Right cardiac atrium (tissue), 5 donors: Measurements from ENCODE around the gene BAG3. TPM values are rescaled to one million over a fixed set of nuclear protein-coding genes. Genes with fewer than 3 reads are reported as not detected.

Experiments used
- polyA plus RNA-seq: library from polyadenylated mRNA; stranded (reverse); fragments of 200-250 nt; gene quantifications from one replicate; pipeline ENCODE4 v1.2.3, GENCODE V29; 2013
- total RNA-seq, 4 donors: library from RNA; stranded (reverse); fragmentation: NEBNext Ultra II Directional; extraction: Animal tissue kit (Norgen Biotek cat#: 25700); gene quantifications; one replicate each; pipeline ENCODE4 v1.2.1, GENCODE V29; 2021
- donor health status: healthy with polysubstance abuse.
- donor health status: DM: no; HTN: yes; CAD: no.
- donor health status: DM: no; HTN: no; CAD: no.
- donor health status: DM: no; HTN: yes; CAD: no; lungs with severe emphysema.
- donor health status: DM: yes; HTN: yes; CAD: no.

The BAG3 gene
- total and polyA plus RNA-seq, 5 donors: 111 to 166 (median 134) TPM

Other genes with a start within 250 kb of the BAG3 start
- 1 to 10 TPM; 4.2 to 7.8 (median 6.8) TPM for gene RGS10, start 108.7 kb upstream of the BAG3 start, total RNA-seq
- gene RGS10, start 108.7 kb upstream of the BAG3 start, polyA plus RNA-seq: 6.0 TPM
- 10 to 100 TPM; 81.3 to 92.6 (median 84.9) TPM for gene TIAL1, start 54.4 kb upstream of the BAG3 start, total RNA-seq
- gene TIAL1, start 54.4 kb upstream of the BAG3 start, polyA plus RNA-seq: 37.7 TPM
- 1 to 10 TPM; 4.8 to 6.4 (median 6.3) TPM for gene INPP5F, start 74.7 kb downstream of the BAG3 start, total RNA-seq
- 3.4 TPM for gene INPP5F, start 74.7 kb downstream of the BAG3 start, polyA plus RNA-seq
- gene MCMBP, start 221.5 kb downstream of the BAG3 start, total RNA-seq: 10 to 100 TPM; 24.8 to 30.9 (median 28.3) TPM
- 15.4 TPM for gene MCMBP, start 221.5 kb downstream of the BAG3 start, polyA plus RNA-seq
- 10 to 100 TPM; 29.7 to 41.9 (median 32.9) TPM for gene SEC23IP, start 241.3 kb downstream of the BAG3 start, total RNA-seq
- 6.9 TPM for gene SEC23IP, start 241.3 kb downstream of the BAG3 start, polyA plus RNA-seq